CD14-positive monocyte (primary cell): Measurements from ENCODE around the gene RBMS3. TPM values are rescaled to one million over a fixed set of nuclear protein-coding genes. Genes with fewer than 3 reads are reported as not detected.

Experiments
- DNase-seq, 3 donors: peaks; one replicate each; pipeline ENCODE4 v3.0.0-alpha.2; 2011 to 2022
- H2AFZ ChIP-seq: 2 replicates; pipeline ENCODE4 v1.6.0; 2012; ENCODE audit warnings: mild to moderate bottlenecking, low read depth, low read length, inconsistent platforms; ENCODE audit not compliant: insufficient read depth, poor library complexity, severe bottlenecking
- H3K27ac ChIP-seq, 2 donors: 1 replicate in 1 of 2; 2 replicates in 1 of 2; pipeline ENCODE4 v1.5.1; 2012 to 2013; ENCODE audit warnings: low read length in 2 of 2, control low read depth in 1 of 2, inconsistent platforms in 1 of 2, low read depth in 1 of 2, mild to moderate bottlenecking in 1 of 2
- H3K27me3 ChIP-seq, 2 donors: one replicate each; pipeline versions ENCODE4 v1.6.0 to v1.6.1; 2011 to 2013; ENCODE audit warnings: low read length in 2 of 2; ENCODE audit not compliant: control insufficient read depth in 2 of 2, insufficient read depth in 2 of 2
- H3K36me3 ChIP-seq, 2 donors: replicated peaks in 1 of 2; 1 replicate in 1 of 2; 2 replicates in 1 of 2; pipeline versions ENCODE4 v1.5.1 to v1.6.1; 2012 to 2013; ENCODE audit warnings: low read length in 2 of 2, control low read depth in 1 of 2, inconsistent platforms in 1 of 2, mild to moderate bottlenecking in 1 of 2; ENCODE audit not compliant: insufficient read depth in 2 of 2, control insufficient read depth in 1 of 2
- H3K4me1 ChIP-seq, 2 donors: 1 replicate in 1 of 2; 2 replicates in 1 of 2; pipeline versions ENCODE4 v1.5.1 to v1.6.1; 2012 to 2013; ENCODE audit warnings: low read length in 2 of 2, control low read depth in 1 of 2, inconsistent platforms in 1 of 2, mild to moderate bottlenecking in 1 of 2, moderate library complexity in 1 of 2; ENCODE audit not compliant: insufficient read depth in 2 of 2, control insufficient read depth in 1 of 2
- H3K4me2 ChIP-seq: replicated peaks from 2 replicates; pipeline ENCODE3; 2012; ENCODE audit warnings: low read length, moderate library complexity, mild to moderate bottlenecking; ENCODE audit not compliant: poor library complexity, severe bottlenecking; ENCODE audit errors: extremely low read depth
- H3K4me3 ChIP-seq, 3 experiments: fragments of 200-600 bp in 1 of 3; sonication (generic) in 1 of 3; replicated peaks in 1 of 3; 1 replicate in 2 of 3; 2 replicates in 1 of 3; pipeline ENCODE4 v1.5.1; 2011 to 2013; ENCODE audit warnings: low read length in 3 of 3, mild to moderate bottlenecking in 3 of 3, control low read depth in 2 of 3, low read depth in 2 of 3, inconsistent platforms in 1 of 3, moderate library complexity in 1 of 3
- H3K79me2 ChIP-seq: 2 replicates; pipeline ENCODE4 v1.6.0; 2012; ENCODE audit warnings: mild to moderate bottlenecking, control low read depth, inconsistent platforms, low read length, moderate library complexity; ENCODE audit not compliant: insufficient read depth
- H3K9ac ChIP-seq: 2 replicates; pipeline ENCODE4 v1.6.0; 2017; ENCODE audit warnings: low read length, mild to moderate bottlenecking; ENCODE audit not compliant: insufficient read depth, poor library complexity, severe bottlenecking
- H3K9me3 ChIP-seq, 2 donors: replicated peaks in 1 of 2; 1 replicate in 1 of 2; 2 replicates in 1 of 2; pipeline versions ENCODE4 v1.5.1 to v1.6.1; 2012 to 2013; ENCODE audit warnings: low read length in 2 of 2, control low read depth in 1 of 2; ENCODE audit not compliant: control insufficient read depth in 1 of 2, insufficient read depth in 1 of 2
- H4K20me1 ChIP-seq: 2 replicates; pipeline ENCODE4 v1.6.0; 2012; ENCODE audit warnings: mild to moderate bottlenecking, low read length, control low read depth, moderate library complexity; ENCODE audit not compliant: insufficient read depth
- H3K27ac Mint-ChIP-seq, 7 donors: one replicate each; pipeline ENCODE4 v1.8.0; 2020; ENCODE audit warnings: mild to moderate bottlenecking in 7 of 7, mixed read lengths in 7 of 7, moderate library complexity in 6 of 7, inconsistent platforms in 2 of 7
- H3K27me3 Mint-ChIP-seq, 3 donors: one replicate each; pipeline ENCODE4 v1.8.0; 2021 to 2022; ENCODE audit warnings: low read depth in 3 of 3, mild to moderate bottlenecking in 3 of 3, mixed read lengths in 3 of 3, moderate library complexity in 3 of 3, inconsistent platforms in 1 of 3
- H3K36me3 Mint-ChIP-seq, 2 donors: one replicate each; pipeline ENCODE4 v1.8.0; 2020; ENCODE audit warnings: mixed read lengths in 2 of 2, inconsistent platforms in 1 of 2, mild to moderate bottlenecking in 1 of 2
- H3K4me1 Mint-ChIP-seq: one replicate; pipeline ENCODE4 v1.8.0; 2020; ENCODE audit warnings: mild to moderate bottlenecking, mixed read lengths
- H3K4me3 Mint-ChIP-seq, 2 donors: one replicate each; pipeline ENCODE4 v1.8.0; 2020; ENCODE audit warnings: mild to moderate bottlenecking in 2 of 2, mixed read lengths in 2 of 2, moderate library complexity in 1 of 2
- H3K9me3 Mint-ChIP-seq, 7 donors: one replicate each; pipeline ENCODE4 v1.8.0; 2020 to 2022; ENCODE audit warnings: mixed read lengths in 7 of 7, mild to moderate bottlenecking in 6 of 7, moderate library complexity in 6 of 7, inconsistent platforms in 2 of 7
- CTCF ChIP-seq: fragments of 200-600 bp; IDR thresholded peaks from one replicate; pipeline ENCODE4 v1.8.0; 2022; ENCODE audit warnings: antibody characterized with exemption, mild to moderate bottlenecking
- WGBS: methylation state at CpG from one replicate; pipeline ENCODE4 v1.1.5; 2013; ENCODE audit warnings: missing lambda C conversion rate; ENCODE audit not compliant: insufficient coverage; 5-methylcytosine and 5-hydroxymethylcytosine counted together
- intact Hi-C, 2 donors: fragments of 100-400 bp; cut with micrococcal nuclease; formaldehyde crosslinking; loops; one replicate each; pipeline versions ENCODE4 v1.15.0 to v1.15.1; 2023
- polyA plus RNA-seq, 3 donors: library from polyadenylated mRNA; depleted of rRNA in 1 of 3; unstranded in 2 of 3; stranded (reverse) in 1 of 3; fragments of 300-500 nt in 2 of 3; fragments of >200 nt in 1 of 3; fragmentation: Illumina TruSeq in 2 of 3; gene quantifications; 1 replicate in 2 of 3; 2 replicates in 1 of 3; pipeline ENCODE4 v1.2.3, GENCODE V29; 2012 to 2021

Gene RBMS3
- polyA plus RNA-seq, 3 donors, result not detected

DNA sequence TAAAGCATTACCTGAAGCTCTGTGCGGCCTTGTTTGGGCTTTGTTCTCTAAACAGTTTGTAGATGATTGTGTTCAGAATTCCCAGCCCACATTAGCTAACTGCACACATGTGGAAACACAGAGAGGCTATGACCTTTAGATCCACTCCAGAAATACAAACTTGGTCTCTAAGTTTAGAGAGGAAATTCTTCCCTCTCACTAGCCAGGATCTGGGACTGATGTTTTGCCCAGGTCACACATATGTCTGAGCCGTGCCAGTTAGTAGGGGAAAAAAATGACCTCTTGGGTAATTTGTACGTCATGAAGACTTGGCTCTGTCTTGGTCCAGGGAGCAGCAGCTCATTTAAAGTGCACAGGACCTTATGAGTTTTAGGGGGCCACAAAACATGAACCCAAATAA is 223.1 kb downstream of the RBMS3 start:
- Histone ChIP-seq H3K36me3 (no peaks in the 10 kb centered on the region), H3K9ac (no peak overlapping the region), H3K79me2 (no peaks in the 10 kb centered on the region), H4K20me1 (no peaks in the 10 kb centered on the region), H3K27me3 (no peaks in the 10 kb centered on the region), H3K27ac (no peak overlapping the region), H2AFZ (no peak overlapping the region), H3K9me3 (no peaks in the 10 kb centered on the region), H3K4me3 (no peak overlapping the region), H3K4me1 (no peaks in the 10 kb centered on the region), H3K4me2 (no peak overlapping the region)
- no peaks in the 10 kb centered on the region for H3K36me3 Mint-ChIP-seq
- intact Hi-C loops, result no loop called here
- H3K9me3 Mint-ChIP-seq, result peaks cover 0 to 9% (median 0%) of the 10 kb centered on the region in 7 donors
- DNase-seq, result no peak
- peaks cover 0 to 2% (median 0%) of the 10 kb centered on the region in 3 donors for H3K27me3 Mint-ChIP-seq
- H3K4me3 Mint-ChIP-seq, result no peak overlapping the region
- no peak overlapping the region for H3K27ac Mint-ChIP-seq
- H3K4me1 Mint-ChIP-seq, result no peaks in the 10 kb centered on the region
- 86% methylated on average over 2 of the region's 3 CpGs for WGBS
- no peak for TF ChIP-seq CTCF

DNA sequence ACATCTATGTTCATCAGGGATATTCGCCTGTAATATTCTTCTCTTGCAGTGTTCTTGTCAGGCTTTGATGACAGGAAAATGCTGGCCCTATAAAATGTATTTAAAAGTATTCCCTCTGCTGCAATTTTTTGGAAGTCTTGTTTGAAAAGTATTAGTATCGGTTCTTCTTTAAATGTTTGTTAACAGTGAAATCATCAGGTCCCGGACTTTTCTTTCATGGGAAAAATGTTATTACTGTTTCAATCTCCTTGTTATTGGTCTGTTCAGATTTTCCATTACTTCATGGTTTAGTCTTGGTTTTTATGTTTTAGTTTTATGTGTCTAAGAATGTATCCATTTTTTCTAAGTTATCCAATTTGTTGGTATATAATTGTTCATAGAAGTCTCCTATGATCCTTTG is 225.6 kb downstream of the RBMS3 start:
- no CpG with 5 or more reads among the region's 3 CpGs for WGBS
- no peak overlapping the region for H2AFZ ChIP-seq

More for the DNA sequence above, 225.6 kb downstream of the RBMS3 start:
- Mint-ChIP-seq H3K4me3 (no peak overlapping the region), H3K36me3 (no peaks in the 10 kb centered on the region), H3K9me3 (peaks cover 0 to 9% (median 2%) of the 10 kb centered on the region in 7 donors), H3K27ac (no peak overlapping the region), H3K4me1 (no peaks in the 10 kb centered on the region), H3K27me3 (peaks cover 0 to 2% (median 0%) of the 10 kb centered on the region in 3 donors)
- H3K27ac ChIP-seq, result no peak overlapping the region
- H3K4me3 ChIP-seq, result no peak overlapping the region
- no peaks in the 10 kb centered on the region for H3K79me2 ChIP-seq
- H3K9me3 ChIP-seq, result no peaks in the 10 kb centered on the region
- H3K36me3 ChIP-seq, result no peaks in the 10 kb centered on the region
- no peaks in the 10 kb centered on the region for H3K27me3 ChIP-seq
- H3K9ac ChIP-seq, result no peak overlapping the region
- H3K4me2 ChIP-seq, result no peak overlapping the region
- no peaks in the 10 kb centered on the region for H4K20me1 ChIP-seq
- H3K4me1 ChIP-seq, result no peaks in the 10 kb centered on the region
- intact Hi-C loops, result no loop called here
- no peak for TF ChIP-seq CTCF
- DNase-seq, result no peak
